Measurements from ENCODE around the gene ZFC3H1.

The ZFC3H1 gene

DNA sequence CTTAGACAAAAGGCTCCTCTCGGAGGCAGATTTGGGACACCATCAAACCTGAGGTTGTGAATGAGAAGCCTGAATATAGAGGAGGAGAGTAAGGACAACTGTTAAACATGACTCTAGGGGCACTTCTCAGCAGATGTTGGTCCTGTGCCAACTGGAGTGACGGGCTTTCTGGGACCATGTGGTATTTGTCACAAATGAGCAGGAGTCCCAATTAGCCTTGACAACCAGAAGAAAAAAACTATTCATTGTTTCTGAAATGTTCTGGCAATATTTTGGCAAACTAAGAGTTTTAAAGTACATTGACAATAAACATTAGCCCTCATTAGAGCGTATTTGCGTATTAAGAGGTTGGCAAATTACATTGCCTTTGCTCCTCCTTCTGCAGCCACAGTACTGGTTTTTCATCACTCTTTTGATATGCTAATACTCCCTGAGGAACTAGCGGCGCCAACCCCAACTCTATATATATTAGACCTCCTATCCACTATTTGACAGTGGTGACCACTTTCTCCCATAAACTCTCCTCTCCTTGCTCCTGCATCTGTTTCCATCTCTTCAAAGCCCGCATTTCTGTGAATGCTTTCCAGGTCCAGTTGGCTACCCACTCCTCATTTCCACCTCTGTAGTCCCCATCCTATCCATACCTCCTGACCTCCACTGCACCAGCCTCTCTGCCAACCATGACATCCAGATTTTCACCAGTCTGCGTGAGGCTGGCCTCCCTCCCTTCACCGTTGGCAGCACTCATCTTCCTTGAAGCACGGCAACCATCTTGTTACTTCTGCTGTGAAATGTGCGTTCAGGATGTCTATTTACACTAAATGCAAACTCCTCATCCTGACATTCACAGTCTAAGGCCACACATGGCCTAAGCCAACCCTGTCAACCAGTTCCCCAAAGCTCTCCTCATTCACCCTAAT is 100.7 kb downstream of the ZFC3H1 start:
- no peak overlapping the region for H3K4me3 ChIP-seq (ENCODE audit: low read depth, low read length)
- TF ChIP-seq, protein P1, sequence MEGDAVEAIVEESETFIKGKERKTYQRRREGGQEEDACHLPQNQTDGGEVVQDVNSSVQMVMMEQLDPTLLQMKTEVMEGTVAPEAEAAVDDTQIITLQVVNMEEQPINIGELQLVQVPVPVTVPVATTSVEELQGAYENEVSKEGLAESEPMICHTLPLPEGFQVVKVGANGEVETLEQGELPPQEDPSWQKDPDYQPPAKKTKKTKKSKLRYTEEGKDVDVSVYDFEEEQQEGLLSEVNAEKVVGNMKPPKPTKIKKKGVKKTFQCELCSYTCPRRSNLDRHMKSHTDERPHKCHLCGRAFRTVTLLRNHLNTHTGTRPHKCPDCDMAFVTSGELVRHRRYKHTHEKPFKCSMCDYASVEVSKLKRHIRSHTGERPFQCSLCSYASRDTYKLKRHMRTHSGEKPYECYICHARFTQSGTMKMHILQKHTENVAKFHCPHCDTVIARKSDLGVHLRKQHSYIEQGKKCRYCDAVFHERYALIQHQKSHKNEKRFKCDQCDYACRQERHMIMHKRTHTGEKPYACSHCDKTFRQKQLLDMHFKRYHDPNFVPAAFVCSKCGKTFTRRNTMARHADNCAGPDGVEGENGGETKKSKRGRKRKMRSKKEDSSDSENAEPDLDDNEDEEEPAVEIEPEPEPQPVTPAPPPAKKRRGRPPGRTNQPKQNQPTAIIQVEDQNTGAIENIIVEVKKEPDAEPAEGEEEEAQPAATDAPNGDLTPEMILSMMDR (IDR thresholded peaks at IDR 0.05; ENCODE audit: borderline replicate concordance, insufficient read depth, low read depth, low read length): no peak

Measured in GM12875 (cell line).